Measurements from ENCODE around the gene DHX38. TPM values are rescaled to one million over a fixed set of nuclear protein-coding genes. Genes with fewer than 3 reads are reported as not detected.

Gene DHX38
- total RNA-seq, 4 donors from 2014 or later, result 40.8 to 85.0 (median 50.0) TPM

- no peak for TF ChIP-seq CTCF (IDR thresholded peaks at IDR 0.05; ENCODE audit: low read depth)
Observed at GRCh38 chr16:72072514-72073342, 20.9 kb upstream of the DHX38 start.

GRCh38 chr16:72073560-72074230, 20.0 kb upstream of the DHX38 start:
- no peak for TF ChIP-seq CTCF (IDR thresholded peaks at IDR 0.05; ENCODE audit: low read depth)

DNA sequence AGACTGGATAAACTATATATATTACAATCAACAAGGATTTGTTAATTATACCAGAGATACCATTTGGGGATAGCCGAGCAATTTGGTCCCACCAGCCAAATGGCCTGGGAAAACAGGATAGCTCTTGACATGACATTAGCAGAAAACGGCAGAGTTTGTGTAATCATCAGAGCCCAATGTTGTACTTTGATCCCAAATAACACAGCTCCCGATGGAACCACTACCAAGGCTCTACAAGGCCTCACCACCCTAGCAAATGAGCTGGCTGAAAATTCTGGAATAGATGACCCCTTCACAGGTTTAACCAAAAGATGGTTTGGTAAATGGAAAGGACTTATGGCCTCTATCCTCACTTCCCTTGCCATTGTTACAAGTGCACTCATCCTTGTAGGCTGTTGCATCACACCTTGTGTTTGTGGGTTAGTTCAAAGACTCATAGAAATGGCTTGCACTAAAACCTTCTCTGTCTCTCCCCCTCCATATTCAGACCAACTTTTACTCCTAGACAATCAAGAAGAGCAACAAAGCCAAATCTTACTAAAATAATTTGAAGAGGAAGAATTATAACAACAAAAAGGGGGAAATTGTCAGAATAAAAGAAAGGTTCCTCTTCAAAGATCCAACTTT, 9.8 kb upstream of the DHX38 start:
- TF ChIP-seq CTCF (IDR thresholded peaks at IDR 0.05; ENCODE audit: low read depth), result no peak

DNA sequence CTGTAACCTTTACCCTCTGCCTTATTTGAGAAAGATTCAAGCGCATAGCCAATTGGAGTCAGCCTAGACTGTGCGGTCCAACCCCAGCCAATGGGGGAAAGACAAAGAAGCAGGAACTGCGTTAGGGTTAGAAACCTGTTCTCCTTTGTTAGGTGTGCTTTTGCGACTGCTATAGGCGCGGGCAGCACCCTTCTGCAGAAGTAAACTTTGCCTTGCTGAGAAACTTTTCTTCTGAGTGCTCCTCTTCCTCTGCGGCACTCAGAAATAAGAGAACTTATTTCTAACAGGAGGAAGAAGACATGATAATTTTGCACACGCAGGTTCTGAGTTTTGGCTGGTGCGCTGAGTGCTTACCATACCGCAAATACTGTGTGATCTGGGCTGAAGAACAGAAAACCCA, 9.2 kb upstream of the DHX38 start:
- TF ChIP-seq CTCF (IDR thresholded peaks at IDR 0.05; ENCODE audit: low read depth), result no peak

- no peak for TF ChIP-seq CTCF (IDR thresholded peaks at IDR 0.05; ENCODE audit: low read depth)
Observed at GRCh38 chr16:72085002-72085401, 8.6 kb upstream of the DHX38 start.

- no peak for TF ChIP-seq CTCF (IDR thresholded peaks at IDR 0.05; ENCODE audit: low read depth)
Observed at GRCh38 chr16:72091217-72091616, 2.4 kb upstream of the DHX38 start.

DNA sequence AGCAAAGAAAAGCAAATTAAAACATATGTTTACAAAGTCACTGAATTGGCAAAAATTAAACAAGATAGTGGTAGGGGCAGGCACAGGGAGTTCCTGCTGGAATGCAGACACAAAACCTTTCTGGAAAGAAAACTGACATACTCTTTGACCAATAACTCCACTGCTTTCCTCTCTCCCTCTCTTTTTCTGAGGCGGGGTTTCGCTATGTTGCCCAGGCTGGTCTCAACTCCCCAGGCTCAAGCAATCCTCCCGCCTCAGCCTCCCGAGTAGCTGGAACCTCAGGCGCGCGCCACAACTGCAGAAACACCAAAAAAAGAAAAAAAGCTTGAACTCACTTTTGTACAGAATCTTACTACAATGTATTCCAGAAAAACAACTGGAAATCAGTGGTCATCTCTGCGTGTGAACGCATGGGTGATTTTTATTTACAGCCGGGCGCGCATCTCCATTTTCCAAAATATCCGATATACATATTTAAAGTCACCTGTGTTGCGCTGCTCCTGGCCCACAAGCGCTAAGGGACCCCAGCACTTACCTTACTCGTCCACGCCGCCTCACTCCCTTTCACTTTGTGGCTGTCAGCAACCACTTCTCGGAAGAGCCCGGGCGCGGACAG, 707 bp upstream of the DHX38 start:
- TF ChIP-seq CTCF (IDR thresholded peaks at IDR 0.05; ENCODE audit: low read depth), result no peak

Measured in subcutaneous adipose tissue (tissue), 4 donors.